ENCODE data around the gene RBMS3.

The RBMS3 gene

GRCh38 chr3:29870136-29870535, 589.3 kb downstream of the RBMS3 start:
- no peak overlapping the region for H3K4me3 ChIP-seq (ENCODE audit: low read length)
- no peaks in the 10 kb centered on the region for H3K36me3 ChIP-seq (ENCODE audit: control insufficient read depth, insufficient read depth, low read length)
- H3K4me1 ChIP-seq (ENCODE audit: control insufficient read depth, insufficient read depth, low read length): no peaks in the 10 kb centered on the region
- no peak overlapping the region for H3K9ac ChIP-seq (ENCODE audit: low read length)
- H3K27me3 ChIP-seq (ENCODE audit: control insufficient read depth, insufficient read depth, low read length): no peaks in the 10 kb centered on the region
- no peaks in the 10 kb centered on the region for H3K9me3 ChIP-seq (ENCODE audit: control insufficient read depth, low read length)

- Histone ChIP-seq H3K27me3 (ENCODE audit: control insufficient read depth, insufficient read depth, low read length) (no peaks in the 10 kb centered on the region), H3K4me3 (ENCODE audit: low read length) (no peak overlapping the region), H3K4me1 (ENCODE audit: control insufficient read depth, insufficient read depth, low read length) (no peaks in the 10 kb centered on the region), H3K36me3 (ENCODE audit: control insufficient read depth, insufficient read depth, low read length) (no peaks in the 10 kb centered on the region), H3K9me3 (ENCODE audit: control insufficient read depth, low read length) (no peaks in the 10 kb centered on the region), H3K9ac (ENCODE audit: low read length) (no peak overlapping the region)
Measured at GRCh38 chr3:29871087-29871486, 590.2 kb downstream of the RBMS3 start.

GRCh38 chr3:29880809-29881208, 599.9 kb downstream of the RBMS3 start:
- no peak overlapping the region for H3K9ac ChIP-seq (ENCODE audit: low read length)
- no peaks in the 10 kb centered on the region for H3K27me3 ChIP-seq (ENCODE audit: control insufficient read depth, insufficient read depth, low read length)
- no peak overlapping the region for H3K4me3 ChIP-seq (ENCODE audit: low read length)
- no peaks in the 10 kb centered on the region for H3K9me3 ChIP-seq (ENCODE audit: control insufficient read depth, low read length)
- no peaks in the 10 kb centered on the region for H3K4me1 ChIP-seq (ENCODE audit: control insufficient read depth, insufficient read depth, low read length)
- no peaks in the 10 kb centered on the region for H3K36me3 ChIP-seq (ENCODE audit: control insufficient read depth, insufficient read depth, low read length)

GRCh38 chr3:29887451-29887850, 606.6 kb downstream of the RBMS3 start:
- no peaks in the 10 kb centered on the region for H3K9me3 ChIP-seq (ENCODE audit: control insufficient read depth, low read length)
- no peaks in the 10 kb centered on the region for H3K4me1 ChIP-seq (ENCODE audit: control insufficient read depth, insufficient read depth, low read length)
- H3K4me3 ChIP-seq (ENCODE audit: low read length): no peak overlapping the region
- no peaks in the 10 kb centered on the region for H3K36me3 ChIP-seq (ENCODE audit: control insufficient read depth, insufficient read depth, low read length)
- no peaks in the 10 kb centered on the region for H3K27me3 ChIP-seq (ENCODE audit: control insufficient read depth, insufficient read depth, low read length)
- no peak overlapping the region for H3K9ac ChIP-seq (ENCODE audit: low read length)

- no peak overlapping the region for H3K9ac ChIP-seq (ENCODE audit: low read length)
- H3K27me3 ChIP-seq (ENCODE audit: control insufficient read depth, insufficient read depth, low read length): no peaks in the 10 kb centered on the region
- H3K9me3 ChIP-seq (ENCODE audit: control insufficient read depth, low read length): no peaks in the 10 kb centered on the region
- H3K4me1 ChIP-seq (ENCODE audit: control insufficient read depth, insufficient read depth, low read length): no peaks in the 10 kb centered on the region
- no peaks in the 10 kb centered on the region for H3K36me3 ChIP-seq (ENCODE audit: control insufficient read depth, insufficient read depth, low read length)
- no peak overlapping the region for H3K4me3 ChIP-seq (ENCODE audit: low read length)
Measured at GRCh38 chr3:29889215-29889614, 608.3 kb downstream of the RBMS3 start.

GRCh38 chr3:29890801-29891200, 609.9 kb downstream of the RBMS3 start:
- no peak overlapping the region for H3K4me3 ChIP-seq (ENCODE audit: low read length)
- no peak overlapping the region for H3K9ac ChIP-seq (ENCODE audit: low read length)
- H3K27me3 ChIP-seq (ENCODE audit: control insufficient read depth, insufficient read depth, low read length): no peaks in the 10 kb centered on the region
- no peaks in the 10 kb centered on the region for H3K36me3 ChIP-seq (ENCODE audit: control insufficient read depth, insufficient read depth, low read length)
- no peaks in the 10 kb centered on the region for H3K9me3 ChIP-seq (ENCODE audit: control insufficient read depth, low read length)
- H3K4me1 ChIP-seq (ENCODE audit: control insufficient read depth, insufficient read depth, low read length): no peaks in the 10 kb centered on the region

- Histone ChIP-seq H3K27me3 (ENCODE audit: control insufficient read depth, insufficient read depth, low read length) (no peaks in the 10 kb centered on the region), H3K9me3 (ENCODE audit: control insufficient read depth, low read length) (no peaks in the 10 kb centered on the region), H3K36me3 (ENCODE audit: control insufficient read depth, insufficient read depth, low read length) (no peaks in the 10 kb centered on the region), H3K9ac (ENCODE audit: low read length) (no peak overlapping the region), H3K4me1 (ENCODE audit: control insufficient read depth, insufficient read depth, low read length) (no peaks in the 10 kb centered on the region), H3K4me3 (ENCODE audit: low read length) (no peak overlapping the region)
Measured at GRCh38 chr3:29892976-29893554, 612.2 kb downstream of the RBMS3 start.

- no peaks in the 10 kb centered on the region for H3K4me1 ChIP-seq (ENCODE audit: control insufficient read depth, insufficient read depth, low read length)
- no peak overlapping the region for H3K9ac ChIP-seq (ENCODE audit: low read length)
- H3K4me3 ChIP-seq (ENCODE audit: low read length): no peak overlapping the region
- H3K9me3 ChIP-seq (ENCODE audit: control insufficient read depth, low read length): no peaks in the 10 kb centered on the region
- H3K27me3 ChIP-seq (ENCODE audit: control insufficient read depth, insufficient read depth, low read length): no peaks in the 10 kb centered on the region
- H3K36me3 ChIP-seq (ENCODE audit: control insufficient read depth, insufficient read depth, low read length): no peaks in the 10 kb centered on the region
Measured at GRCh38 chr3:29896856-29897255, 616.0 kb downstream of the RBMS3 start.

- Histone ChIP-seq H3K36me3 (ENCODE audit: control insufficient read depth, insufficient read depth, low read length) (no peaks in the 10 kb centered on the region), H3K27me3 (ENCODE audit: control insufficient read depth, insufficient read depth, low read length) (no peaks in the 10 kb centered on the region), H3K4me1 (ENCODE audit: control insufficient read depth, insufficient read depth, low read length) (no peaks in the 10 kb centered on the region), H3K9ac (ENCODE audit: low read length) (no peak overlapping the region), H3K4me3 (ENCODE audit: low read length) (no peak overlapping the region), H3K9me3 (ENCODE audit: control insufficient read depth, low read length) (no peaks in the 10 kb centered on the region)
Measured at GRCh38 chr3:29898171-29898965, 617.5 kb downstream of the RBMS3 start.

GRCh38 chr3:29899021-29899420, 618.1 kb downstream of the RBMS3 start:
- Histone ChIP-seq H3K9me3 (ENCODE audit: control insufficient read depth, low read length) (no peaks in the 10 kb centered on the region), H3K27me3 (ENCODE audit: control insufficient read depth, insufficient read depth, low read length) (no peaks in the 10 kb centered on the region), H3K4me1 (ENCODE audit: control insufficient read depth, insufficient read depth, low read length) (no peaks in the 10 kb centered on the region), H3K4me3 (ENCODE audit: low read length) (no peak overlapping the region), H3K9ac (ENCODE audit: low read length) (no peak overlapping the region), H3K36me3 (ENCODE audit: control insufficient read depth, insufficient read depth, low read length) (no peaks in the 10 kb centered on the region)

GRCh38 chr3:29901097-29901496, 620.2 kb downstream of the RBMS3 start:
- H3K36me3 ChIP-seq (ENCODE audit: control insufficient read depth, insufficient read depth, low read length): no peaks in the 10 kb centered on the region
- H3K9me3 ChIP-seq (ENCODE audit: control insufficient read depth, low read length): no peaks in the 10 kb centered on the region
- H3K9ac ChIP-seq (ENCODE audit: low read length): no peak overlapping the region
- H3K4me3 ChIP-seq (ENCODE audit: low read length): no peak overlapping the region
- H3K4me1 ChIP-seq (ENCODE audit: control insufficient read depth, insufficient read depth, low read length): no peaks in the 10 kb centered on the region
- H3K27me3 ChIP-seq (ENCODE audit: control insufficient read depth, insufficient read depth, low read length): no peaks in the 10 kb centered on the region

- H3K9ac ChIP-seq (ENCODE audit: low read length): no peak overlapping the region
- no peaks in the 10 kb centered on the region for H3K27me3 ChIP-seq (ENCODE audit: control insufficient read depth, insufficient read depth, low read length)
- H3K4me1 ChIP-seq (ENCODE audit: control insufficient read depth, insufficient read depth, low read length): no peaks in the 10 kb centered on the region
Measured at GRCh38 chr3:29903600-29903999, 622.7 kb downstream of the RBMS3 start.

More at GRCh38 chr3:29903600-29903999, 622.7 kb downstream of the RBMS3 start:
- Histone ChIP-seq H3K4me3 (ENCODE audit: low read length) (no peak overlapping the region), H3K9me3 (ENCODE audit: control insufficient read depth, low read length) (no peaks in the 10 kb centered on the region), H3K36me3 (ENCODE audit: control insufficient read depth, insufficient read depth, low read length) (no peaks in the 10 kb centered on the region)

Measured in mucosa of stomach (tissue), 1 donor.